COLO668 (cell line): ENCODE measurements around the gene RNF10.
"Not testable (repeated sequence)": the region's sequence is repeated elsewhere in the genome, so short reads cannot be mapped to it uniquely, and the experiment has no call there.

Source experiments
- DNase-seq: peaks from one replicate; lab custom pipeline; 2025; ENCODE audit not compliant: unreplicated experiment; lab: John Stamatoyannopoulos, UW

Gene RNF10

DNA sequence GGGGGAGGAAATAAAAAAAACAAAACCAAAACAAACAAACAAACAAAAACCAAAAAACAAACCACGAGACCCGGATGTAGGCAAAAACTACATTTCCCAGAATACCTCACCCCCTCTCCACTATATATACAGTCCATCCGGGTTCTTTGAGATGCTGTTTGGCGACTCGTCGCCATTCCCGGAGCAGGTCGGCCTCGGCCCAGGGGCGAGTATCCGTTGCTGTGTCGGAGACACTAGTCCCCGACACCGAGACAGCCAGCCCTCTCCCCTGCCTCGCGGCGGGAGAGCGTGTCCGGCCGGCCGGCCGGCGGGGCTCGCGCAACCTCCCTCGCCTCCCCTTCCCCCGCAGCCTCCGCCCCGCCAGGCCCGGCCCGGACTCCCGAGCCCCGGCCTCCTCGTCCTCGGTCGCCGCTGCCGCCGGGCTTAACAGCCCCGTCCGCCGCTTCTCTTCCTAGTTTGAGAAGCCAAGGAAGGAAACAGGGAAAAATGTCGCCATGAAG is at the start of gene RNF10:
Gene RNF10 (plus strand): TSS at position 154 of the 500 bp plus-strand sequence. CDS start 456 bp downstream, outside the sequence.
- DNase-seq, result peak; percentile 69

GRCh38 chr12:120485961-120486881 is 47.9 kb upstream of the RNF10 start:
- DNase-seq, result no peak

DNA sequence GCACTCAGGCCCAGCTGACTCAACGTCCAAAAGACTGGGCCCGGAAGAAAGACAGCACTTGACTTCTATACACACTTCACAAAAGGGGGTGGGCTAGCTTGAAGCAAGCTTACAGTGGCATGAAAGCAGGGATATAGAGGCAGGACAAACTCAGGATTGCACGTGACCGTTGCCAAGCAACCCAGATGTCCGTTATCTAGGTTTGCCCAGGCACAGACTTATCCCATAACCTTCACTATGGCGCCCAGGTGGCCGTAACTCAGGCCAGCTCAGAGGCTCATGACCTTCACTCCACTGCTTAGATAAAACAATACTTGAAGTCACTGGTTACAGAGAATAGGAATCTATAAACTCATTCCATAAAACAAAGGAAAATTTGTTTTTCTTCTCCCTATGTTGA is 46.6 kb upstream of the RNF10 start:
- DNase-seq, result not testable (repeated sequence)

GRCh38 chr12:120488057-120488640 is 46.0 kb upstream of the RNF10 start:
- no peak for DNase-seq

DNA sequence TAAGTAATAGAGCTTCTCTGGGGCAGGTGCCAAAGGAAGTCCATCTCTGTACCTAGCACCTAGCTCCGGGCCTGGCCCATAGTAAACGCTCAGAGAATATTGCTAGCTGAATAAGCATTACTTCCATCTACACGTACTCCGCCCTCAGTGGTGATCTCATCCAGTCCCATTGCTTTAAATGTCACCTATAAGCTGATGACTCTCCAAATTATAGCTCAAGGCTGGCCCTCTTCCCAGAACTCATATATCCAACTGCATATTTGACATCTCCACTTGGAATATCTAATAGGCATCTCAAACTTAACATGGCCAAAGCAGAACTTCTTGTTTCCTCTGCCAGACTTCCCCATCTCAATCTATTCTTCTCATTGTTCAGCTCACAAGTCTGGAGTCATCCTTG is 45.1 kb upstream of the RNF10 start:
- no peak for DNase-seq

DNA sequence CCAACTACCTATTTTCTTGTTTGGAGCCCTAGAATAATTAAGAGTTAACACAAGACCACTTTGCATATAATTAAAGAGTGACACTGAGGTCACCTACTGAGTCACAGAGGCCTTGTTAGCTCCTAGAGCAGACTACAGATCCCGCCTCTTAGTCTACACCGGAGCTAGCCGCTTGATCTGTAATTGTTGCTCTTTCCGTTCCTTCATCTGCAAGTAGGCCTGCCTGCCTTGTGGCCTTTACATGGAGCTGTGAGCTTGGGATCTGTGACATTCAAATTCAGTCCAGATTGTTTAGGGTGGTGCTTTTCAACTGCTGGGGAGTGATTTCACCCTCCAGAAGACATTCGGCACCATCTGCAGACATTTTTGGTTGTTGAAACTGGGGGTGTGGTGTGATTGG is 43.8 kb upstream of the RNF10 start:
- DNase-seq, result no peak

DNA sequence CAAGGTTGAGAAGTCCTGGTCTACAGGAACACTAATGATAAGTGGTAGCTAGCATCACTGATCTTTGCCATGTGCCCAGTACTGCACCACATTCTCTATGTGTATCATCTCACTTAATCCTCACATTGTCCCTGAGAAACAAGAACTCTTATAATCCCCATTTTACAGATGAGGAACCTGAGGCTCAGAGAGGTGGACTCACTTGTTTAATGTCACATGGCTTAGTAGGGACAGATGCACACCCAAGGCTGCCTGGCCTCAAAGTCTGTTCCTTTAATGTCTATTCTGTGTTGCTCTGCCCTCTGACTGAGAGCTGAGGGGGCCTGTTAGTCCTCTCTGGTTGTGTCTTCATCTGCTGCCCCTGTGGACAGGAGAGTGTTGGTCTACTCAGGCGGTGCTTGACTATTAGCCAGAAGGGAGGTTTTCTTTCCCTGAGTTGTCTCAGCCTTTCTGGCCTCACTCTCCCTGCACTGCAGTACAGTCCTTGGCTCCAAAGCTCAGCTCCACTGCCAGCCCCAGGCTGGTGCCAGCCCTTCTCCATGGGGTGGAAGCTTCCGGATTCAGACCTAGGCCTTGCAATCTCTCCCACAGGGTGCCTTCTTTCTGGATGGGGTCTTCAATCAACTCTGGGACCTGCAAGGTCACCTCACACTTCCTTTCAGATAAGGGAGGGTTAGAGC is 43.2 kb upstream of the RNF10 start:
- DNase-seq, result no peak

DNA sequence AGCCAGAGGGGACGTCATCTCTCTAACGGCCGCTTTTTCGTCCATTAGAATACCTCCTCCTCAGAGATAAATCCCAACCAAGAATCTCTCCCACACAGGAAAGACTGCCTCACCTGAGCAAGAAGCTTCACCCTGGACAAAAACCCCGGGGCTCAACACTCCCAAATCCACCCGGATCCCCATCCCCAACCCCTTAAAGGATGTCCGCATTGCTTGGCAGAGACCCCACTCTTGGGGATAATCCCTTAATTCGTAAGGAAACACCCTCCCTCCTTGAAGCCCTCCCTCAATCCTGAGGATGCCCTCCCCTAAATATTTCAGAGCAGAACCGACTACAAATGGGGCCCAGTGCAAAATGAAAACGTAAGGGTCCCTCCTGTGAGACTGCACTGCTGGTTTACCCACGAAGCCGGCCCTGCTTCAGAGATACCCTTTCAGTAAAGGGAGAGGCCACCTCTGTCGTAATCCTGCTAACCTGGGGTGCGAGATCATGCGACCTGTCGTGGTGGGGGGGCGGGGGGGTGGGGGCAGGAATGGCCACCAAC is 38.9 kb upstream of the RNF10 start:
- DNase-seq, result no peak

DNA sequence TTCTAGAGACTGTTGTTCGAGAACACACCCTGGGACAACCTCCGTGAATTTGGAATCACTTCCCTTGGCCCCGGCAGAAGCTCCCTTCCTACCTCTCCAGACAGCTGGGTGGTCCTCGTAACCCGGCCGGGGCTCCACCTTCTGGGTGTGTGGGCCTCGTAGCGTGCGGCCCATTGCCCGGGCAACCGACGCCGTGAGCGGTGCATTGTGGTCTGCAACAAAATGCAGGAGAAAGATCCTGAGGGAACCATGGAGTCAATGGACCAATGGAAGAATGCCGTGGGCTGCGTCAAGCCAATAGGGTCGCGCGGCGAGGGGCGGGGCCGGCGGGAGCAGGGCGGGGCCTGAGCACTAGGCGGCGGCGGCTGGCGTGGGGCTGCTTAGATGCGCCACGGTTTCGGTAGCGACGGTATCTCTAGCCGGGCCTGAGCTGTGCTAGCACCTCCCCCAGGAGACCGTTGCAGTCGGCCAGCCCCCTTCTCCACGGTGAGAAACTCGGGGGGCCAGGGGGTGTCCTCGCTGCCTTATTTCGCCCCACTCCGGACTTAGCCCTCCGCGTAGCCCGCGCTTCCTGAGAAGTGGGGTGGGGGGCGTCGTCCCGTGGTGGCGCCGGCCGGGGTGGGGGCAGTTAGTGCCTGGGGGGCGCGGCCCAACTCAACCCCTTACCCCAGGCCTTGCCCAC is 38.3 kb upstream of the RNF10 start, which contains the start of gene DYNLL1:
Gene DYNLL1 (plus strand): TSS at position 383 of the 682 bp plus-strand sequence. CDS start 309 bp downstream, outside the sequence.
- DNase-seq, result peak; percentile 97

DNA sequence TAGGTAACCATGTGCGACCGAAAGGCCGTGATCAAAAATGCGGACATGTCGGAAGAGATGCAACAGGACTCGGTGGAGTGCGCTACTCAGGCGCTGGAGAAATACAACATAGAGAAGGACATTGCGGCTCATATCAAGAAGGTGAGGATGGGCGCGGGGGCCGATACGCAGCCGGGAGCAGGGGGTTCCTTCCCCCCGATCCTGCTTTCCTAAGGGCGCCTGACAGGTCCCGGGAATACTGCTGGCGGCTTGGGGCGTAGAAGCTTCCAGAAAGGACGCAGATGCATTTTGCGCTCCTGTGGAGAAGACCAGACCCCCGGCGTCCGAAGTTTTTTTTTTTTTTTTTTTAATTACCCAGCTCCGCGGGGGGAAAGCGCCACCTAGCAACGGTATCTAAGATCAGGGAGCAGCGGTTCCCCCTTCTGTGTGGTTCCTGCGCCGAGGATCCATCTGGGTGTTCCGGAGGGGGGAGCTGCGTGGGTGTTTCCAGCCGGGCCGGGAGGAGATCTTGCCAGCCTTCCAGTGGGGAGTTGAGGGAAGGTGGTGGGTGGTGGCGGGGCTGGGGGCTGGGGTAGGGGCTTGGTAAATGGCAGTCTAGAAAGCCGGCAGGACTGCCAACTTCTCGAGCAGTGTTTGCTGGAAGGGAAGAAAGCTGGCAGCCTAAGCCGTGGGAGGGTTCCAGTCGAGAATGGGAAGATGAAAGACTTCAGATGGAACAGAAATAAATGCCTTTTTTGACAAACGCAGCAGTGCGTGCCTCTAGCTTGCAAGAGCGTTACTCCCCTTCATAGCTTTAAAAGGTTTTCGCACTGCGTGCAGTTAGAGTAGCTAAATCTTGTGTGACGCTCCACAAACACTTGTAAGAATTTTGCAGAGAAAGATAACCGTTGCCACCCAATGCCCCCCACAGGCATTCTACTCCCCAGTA is 37.5 kb upstream of the RNF10 start:
- DNase-seq, result peak; percentile 53

DNA sequence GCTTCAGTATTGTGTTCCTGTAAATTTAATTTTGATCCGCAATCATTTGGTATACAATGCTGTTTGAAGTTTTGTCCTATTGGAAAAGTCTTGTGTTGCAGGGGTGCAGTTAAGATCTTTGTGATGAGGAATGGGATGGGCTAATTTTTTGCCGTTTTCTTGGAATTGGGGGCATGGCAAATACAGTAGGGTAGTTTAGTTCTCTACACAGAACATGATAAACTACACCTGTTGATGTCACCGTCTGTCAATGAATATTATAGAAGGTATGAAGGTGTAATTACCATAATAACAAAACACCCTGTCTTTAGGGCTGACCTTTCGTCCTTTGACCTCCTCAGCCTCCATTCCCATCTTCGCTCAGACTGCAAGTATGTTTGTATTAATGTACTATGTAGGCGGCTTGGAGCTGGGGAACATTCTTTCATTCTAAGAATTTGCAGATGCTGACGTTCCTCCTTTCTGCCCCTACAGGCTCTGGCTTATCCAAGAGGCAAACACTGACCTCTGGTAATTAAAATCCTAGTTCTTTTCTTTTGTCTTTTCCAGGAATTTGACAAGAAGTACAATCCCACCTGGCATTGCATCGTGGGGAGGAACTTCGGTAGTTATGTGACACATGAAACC is 36.5 kb upstream of the RNF10 start:
- no peak for DNase-seq

- no peak for DNase-seq
Observed at GRCh38 chr12:120498870-120499515, 35.2 kb upstream of the RNF10 start.

DNA sequence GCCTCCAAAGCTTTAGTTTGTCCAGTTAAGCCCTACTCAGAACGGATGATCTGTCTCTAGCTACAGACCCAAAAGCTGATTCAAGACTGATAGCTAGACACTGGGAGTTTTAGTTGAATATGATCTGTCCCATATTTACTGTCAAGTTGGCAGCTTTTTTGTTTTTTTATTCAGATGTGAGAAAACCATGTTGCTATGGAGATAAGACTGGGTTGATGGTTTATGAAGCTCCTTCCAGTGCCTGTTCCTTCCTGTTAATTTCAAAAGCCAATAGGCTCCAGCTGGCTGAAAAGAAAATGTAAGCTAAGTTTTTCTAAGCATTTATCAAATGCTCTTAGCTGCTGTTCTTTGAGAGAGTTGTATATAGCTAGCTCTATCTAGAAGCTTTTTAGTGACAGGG is 33.6 kb upstream of the RNF10 start:
- no peak for DNase-seq

GRCh38 chr12:120504587-120504986 is 29.6 kb upstream of the RNF10 start:
- no peak for DNase-seq

- no peak for DNase-seq
Observed at GRCh38 chr12:120508537-120508936, 25.6 kb upstream of the RNF10 start.

DNA sequence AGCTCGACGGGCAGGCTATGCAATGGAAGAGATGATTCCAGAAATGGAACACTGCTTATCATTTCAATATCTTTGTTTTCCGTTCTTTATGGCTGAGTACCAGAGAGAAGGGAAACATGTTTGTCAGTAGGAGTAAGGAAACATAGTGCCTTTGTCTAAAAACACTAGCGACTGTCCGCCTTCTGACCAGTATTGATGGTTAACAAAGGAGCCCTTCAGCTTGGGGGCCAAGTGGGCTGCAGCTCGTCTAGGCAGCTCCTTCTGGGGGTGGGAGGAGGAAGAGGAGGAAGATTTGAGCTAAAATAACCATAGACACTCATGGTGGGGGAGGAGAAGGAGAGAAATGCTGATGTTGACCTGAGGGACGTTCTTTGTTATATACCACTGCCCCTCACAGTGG is 20.2 kb upstream of the RNF10 start:
- DNase-seq, result no peak

- no peak for DNase-seq
Observed at GRCh38 chr12:120515496-120515895, 18.7 kb upstream of the RNF10 start.

DNA sequence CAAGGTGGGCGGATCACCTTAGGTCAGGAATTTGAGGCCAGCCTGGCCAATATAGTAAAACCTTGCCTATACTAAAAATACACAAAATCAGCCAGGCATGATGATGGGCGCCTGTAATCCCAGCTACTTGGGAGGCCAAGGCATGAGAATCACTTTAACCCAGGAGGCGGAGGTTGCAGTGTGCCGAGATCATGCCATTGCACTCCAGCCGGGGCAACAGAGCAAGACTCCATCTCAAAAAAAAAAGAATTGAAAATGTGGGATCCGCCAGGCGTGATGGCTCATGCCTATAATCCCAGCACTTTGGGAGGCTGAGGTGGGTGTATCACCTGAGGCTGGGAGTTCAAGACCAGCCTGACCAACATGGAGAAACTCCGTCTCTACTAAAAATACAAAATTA is 14.8 kb upstream of the RNF10 start:
- not testable (repeated sequence) for DNase-seq

GRCh38 chr12:120522568-120522967 is 11.6 kb upstream of the RNF10 start:
- no peak for DNase-seq
